Spleen (tissue), 7 donors: Measurements from ENCODE around the gene ATP2B2.

Experiments
- POLR2A ChIP-seq, 3 donors: fragments of 450-650 bp; IDR thresholded peaks; one replicate each; pipeline ENCODE4 v1.5.1; 2017; ENCODE audit warnings: antibody characterized with exemption in 3 of 3, mild to moderate bottlenecking in 1 of 3
- POLR2AphosphoS5 ChIP-seq, 3 donors: sonication (generic); formaldehyde crosslinking; IDR thresholded peaks; one replicate each; pipeline ENCODE4 v1.5.1; 2017; ENCODE audit warnings: antibody characterized with exemption in 3 of 3
- TF ChIP-seq, protein P1 (sequence below), 11 experiments: fragments of 200-600 bp in 7 of 11; fragments of 450-650 bp in 4 of 11; sonication (generic) in 4 of 11; IDR thresholded peaks in 8 of 11; conservative IDR thresholded peaks in 3 of 11; 1 replicate in 7 of 11; 2 replicates in 4 of 11; pipeline versions ENCODE4 v1.4.0 to v1.8.0; 2016 to 2021; ENCODE audit warnings: antibody characterized with exemption in 11 of 11, inconsistent platforms in 4 of 11, mild to moderate bottlenecking in 1 of 11
- donor health status: DM: no; HTN: no; CAD: no; lungs with moderate emphysema.
- donor health status: DM: no; HTN: no; CAD: no.
- donor health status: DM: no; HTN: no; CAD: no.

DNA sequence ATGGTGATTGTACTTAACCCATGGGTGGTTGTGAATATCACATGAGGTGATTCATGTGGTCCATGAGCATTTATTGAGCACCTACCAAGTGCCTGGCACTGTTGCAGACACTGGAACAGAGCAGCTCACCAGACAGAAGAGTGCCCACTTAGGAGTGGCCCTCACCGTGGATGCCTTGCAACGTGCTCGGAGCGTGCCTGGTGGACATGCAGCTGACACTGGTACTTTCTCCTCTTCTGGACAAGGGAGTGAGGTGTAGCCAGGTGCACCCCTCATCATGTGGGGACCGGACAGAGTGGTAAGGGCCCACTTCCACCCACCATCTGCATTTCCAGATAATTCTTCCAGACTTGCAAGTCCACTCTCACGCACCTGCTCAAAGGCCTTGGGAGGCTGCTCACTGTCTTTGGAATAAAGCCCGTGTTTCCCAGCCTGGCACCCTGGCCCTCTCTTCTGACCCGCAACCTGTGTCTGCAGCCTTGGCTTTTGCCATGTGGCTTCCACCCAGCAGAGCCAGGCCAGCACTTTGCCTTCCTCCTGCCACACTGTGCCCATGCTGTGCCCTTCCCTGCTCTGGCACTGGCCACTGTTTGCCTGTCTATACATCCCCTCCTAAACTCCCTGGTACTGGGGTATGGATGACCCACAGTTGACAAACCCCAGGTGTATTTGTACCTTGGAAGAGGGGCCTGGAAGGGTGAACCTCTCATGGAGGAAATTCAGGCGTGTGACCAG, 93.6 kb downstream of the ATP2B2 start:
- TF ChIP-seq, protein P1, sequence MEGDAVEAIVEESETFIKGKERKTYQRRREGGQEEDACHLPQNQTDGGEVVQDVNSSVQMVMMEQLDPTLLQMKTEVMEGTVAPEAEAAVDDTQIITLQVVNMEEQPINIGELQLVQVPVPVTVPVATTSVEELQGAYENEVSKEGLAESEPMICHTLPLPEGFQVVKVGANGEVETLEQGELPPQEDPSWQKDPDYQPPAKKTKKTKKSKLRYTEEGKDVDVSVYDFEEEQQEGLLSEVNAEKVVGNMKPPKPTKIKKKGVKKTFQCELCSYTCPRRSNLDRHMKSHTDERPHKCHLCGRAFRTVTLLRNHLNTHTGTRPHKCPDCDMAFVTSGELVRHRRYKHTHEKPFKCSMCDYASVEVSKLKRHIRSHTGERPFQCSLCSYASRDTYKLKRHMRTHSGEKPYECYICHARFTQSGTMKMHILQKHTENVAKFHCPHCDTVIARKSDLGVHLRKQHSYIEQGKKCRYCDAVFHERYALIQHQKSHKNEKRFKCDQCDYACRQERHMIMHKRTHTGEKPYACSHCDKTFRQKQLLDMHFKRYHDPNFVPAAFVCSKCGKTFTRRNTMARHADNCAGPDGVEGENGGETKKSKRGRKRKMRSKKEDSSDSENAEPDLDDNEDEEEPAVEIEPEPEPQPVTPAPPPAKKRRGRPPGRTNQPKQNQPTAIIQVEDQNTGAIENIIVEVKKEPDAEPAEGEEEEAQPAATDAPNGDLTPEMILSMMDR (IDR thresholded peaks at IDR 0.05 in 8 of 11, conservative IDR thresholded peaks at IDR 0.05 in 3 of 11), result no peak
- TF ChIP-seq POLR2AphosphoS5 (IDR thresholded peaks at IDR 0.05) (no peak), POLR2A (IDR thresholded peaks at IDR 0.05) (no peak)
